ENCODE measurements around the gene FNIP2. TPM values are rescaled to one million over a fixed set of nuclear protein-coding genes. Genes with fewer than 3 reads are reported as not detected.

Gene FNIP2
- total RNA-seq, 2 donors from 2014 or later, result 26.7 to 38.2 TPM

GRCh38 chr4:158938220-158939044 is 169.6 kb downstream of the FNIP2 start:
- TF ChIP-seq POLR2A (IDR thresholded peaks at IDR 0.05) (no peak), CTCF (IDR thresholded peaks at IDR 0.05) (no peak)
- no peaks in the 10 kb centered on the region for H3K36me3 ChIP-seq (replicated peaks in 1 of 2; ENCODE audit: insufficient read depth in 1 of 2, low read depth in 2 of 2)
- peak; percentile 64 for ATAC-seq
- no peaks in the 10 kb centered on the region for H3K27me3 ChIP-seq
- 54 to 65% methylated on average over 4 of the region's 4 CpGs for WGBS, 2 donors
- no peak overlapping the region for H3K4me3 ChIP-seq
- DNase-seq, result peak in 2 of 4 donors; percentile 7 to 16
- no peak overlapping the region for H3K27ac ChIP-seq
- H3K4me1 ChIP-seq, result no peaks in the 10 kb centered on the region
- no peaks in the 10 kb centered on the region for H3K9me3 ChIP-seq
- intact Hi-C loops (cut with DNase I), result no loop called here

- Histone ChIP-seq H3K36me3 (replicated peaks in 1 of 2; ENCODE audit: insufficient read depth in 1 of 2, low read depth in 2 of 2) (no peaks in the 10 kb centered on the region), H3K4me1 (no peaks in the 10 kb centered on the region), H3K9me3 (no peaks in the 10 kb centered on the region), H3K27me3 (no peaks in the 10 kb centered on the region), H3K27ac (no peak overlapping the region), H3K4me3 (no peak overlapping the region)
- ATAC-seq (no peak), DNase-seq (no peak)
- TF ChIP-seq POLR2A (IDR thresholded peaks at IDR 0.05) (no peak), CTCF (IDR thresholded peaks at IDR 0.05) (no peak)
- 88 to 90% methylated on average over 2 of the region's 2 CpGs for WGBS, 2 donors
- intact Hi-C loops (cut with DNase I), result no loop called here
Observed at GRCh38 chr4:158940271-158940670, 171.4 kb downstream of the FNIP2 start.

GRCh38 chr4:158941321-158941720 is 172.5 kb downstream of the FNIP2 start:
- Histone ChIP-seq H3K9me3 (no peaks in the 10 kb centered on the region), H3K36me3 (replicated peaks in 1 of 2; ENCODE audit: insufficient read depth in 1 of 2, low read depth in 2 of 2) (no peaks in the 10 kb centered on the region), H3K27ac (no peak overlapping the region), H3K27me3 (no peaks in the 10 kb centered on the region), H3K4me1 (no peaks in the 10 kb centered on the region), H3K4me3 (no peak overlapping the region)
- intact Hi-C loops (cut with DNase I), result no loop called here
- no peak for ATAC-seq
- DNase-seq, result no peak
- TF ChIP-seq POLR2A (IDR thresholded peaks at IDR 0.05) (no peak), CTCF (IDR thresholded peaks at IDR 0.05) (no peak)

- Histone ChIP-seq H3K9me3 (no peaks in the 10 kb centered on the region), H3K27me3 (no peaks in the 10 kb centered on the region), H3K4me1 (no peaks in the 10 kb centered on the region), H3K4me3 (no peak overlapping the region), H3K27ac (no peak overlapping the region), H3K36me3 (replicated peaks in 1 of 2; ENCODE audit: insufficient read depth in 1 of 2, low read depth in 2 of 2) (no peaks in the 10 kb centered on the region)
- TF ChIP-seq POLR2A (IDR thresholded peaks at IDR 0.05) (no peak), CTCF (IDR thresholded peaks at IDR 0.05) (no peak)
- WGBS, 2 donors, result 44 to 61% methylated on average over 2 of the region's 2 CpGs
- ATAC-seq (no peak), DNase-seq (no peak)
- intact Hi-C loops (cut with DNase I), result no loop called here
Observed at GRCh38 chr4:158941895-158942294, 173.1 kb downstream of the FNIP2 start.
